Uterus (tissue), 2 donors: ENCODE data around the gene ADARB2.

ENCODE experiments used
- CTCF ChIP-seq, 4 experiments: fragments of 200-600 bp in 2 of 4; fragments of 450-650 bp in 2 of 4; sonication (generic) in 2 of 4; IDR thresholded peaks; one replicate each; pipeline ENCODE4 v1.5.1; 2016 to 2019; ENCODE audit warnings: antibody characterized with exemption in 4 of 4, mild to moderate bottlenecking in 2 of 4, moderate library complexity in 1 of 4
- POLR2A ChIP-seq, 2 donors: fragments of 450-650 bp; IDR thresholded peaks; one replicate each; pipeline ENCODE4 v1.6.1; 2016; ENCODE audit warnings: antibody characterized with exemption in 2 of 2, mild to moderate bottlenecking in 1 of 2, moderate library complexity in 1 of 2

- TF ChIP-seq CTCF (IDR thresholded peaks at IDR 0.05) (no peak), POLR2A (IDR thresholded peaks at IDR 0.05) (no peak)
These were observed 447.7 kb downstream of the ADARB2 start for GRCh38 chr10:1289591-1289990.
